ENCODE results near the gene ZBTB17.

The ZBTB17 gene

DNA sequence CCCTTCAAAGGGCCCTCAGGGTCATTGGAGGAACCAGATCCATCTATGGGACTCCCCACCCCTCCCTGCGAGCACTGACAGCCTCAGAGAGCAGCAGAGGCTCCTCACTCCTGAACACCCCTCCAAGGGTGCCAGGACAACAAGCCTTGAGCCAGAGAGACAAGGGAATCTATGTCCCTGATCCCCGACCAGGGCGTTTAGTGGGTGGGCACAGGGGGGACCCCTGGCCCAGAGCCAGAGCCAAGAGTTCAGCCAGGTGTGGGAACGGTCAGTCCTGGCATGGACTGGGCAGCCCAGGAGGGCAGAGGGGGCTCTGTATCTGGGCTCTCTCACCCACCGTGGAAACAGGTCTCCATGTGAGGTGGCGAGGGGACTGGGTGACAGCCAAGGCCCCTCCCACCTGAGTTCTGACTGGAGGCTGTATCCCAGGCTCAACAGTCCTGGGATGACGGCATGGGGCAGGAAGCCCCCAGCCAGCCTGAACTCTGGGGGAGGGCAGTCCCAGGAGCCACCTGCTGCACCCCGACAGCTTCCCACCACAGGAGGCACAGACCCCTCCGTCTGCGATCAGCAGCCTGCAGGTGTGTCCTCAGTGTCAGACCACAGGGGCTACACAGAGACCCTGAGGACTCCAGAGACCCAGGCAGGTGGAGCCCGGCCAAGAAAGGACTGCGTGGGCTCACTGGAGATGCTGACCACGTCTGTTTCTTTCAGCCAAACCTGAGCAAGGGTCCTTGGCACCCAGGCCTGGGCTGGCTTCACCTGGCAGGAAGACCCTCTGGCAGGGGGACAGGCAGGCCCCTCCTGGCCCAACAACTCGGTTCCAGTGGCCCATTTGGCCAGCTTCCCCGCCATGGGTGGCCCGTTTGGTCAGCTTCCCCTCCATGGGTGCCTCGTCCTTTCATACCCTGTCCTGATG lies 16.9 kb upstream of the ZBTB17 start:
- Mint-ChIP-seq H3K4me1 (no peaks in the 10 kb centered on the region), H3K27me3 (ENCODE audit: low read depth) (peaks cover 9% of the 10 kb centered on the region), H3K36me3 (ENCODE audit: low read depth) (no peaks in the 10 kb centered on the region), H3K9me3 (no peaks in the 10 kb centered on the region), H3K27ac (no peak overlapping the region), H3K4me3 (no peak overlapping the region)
- TF ChIP-seq, protein P1, sequence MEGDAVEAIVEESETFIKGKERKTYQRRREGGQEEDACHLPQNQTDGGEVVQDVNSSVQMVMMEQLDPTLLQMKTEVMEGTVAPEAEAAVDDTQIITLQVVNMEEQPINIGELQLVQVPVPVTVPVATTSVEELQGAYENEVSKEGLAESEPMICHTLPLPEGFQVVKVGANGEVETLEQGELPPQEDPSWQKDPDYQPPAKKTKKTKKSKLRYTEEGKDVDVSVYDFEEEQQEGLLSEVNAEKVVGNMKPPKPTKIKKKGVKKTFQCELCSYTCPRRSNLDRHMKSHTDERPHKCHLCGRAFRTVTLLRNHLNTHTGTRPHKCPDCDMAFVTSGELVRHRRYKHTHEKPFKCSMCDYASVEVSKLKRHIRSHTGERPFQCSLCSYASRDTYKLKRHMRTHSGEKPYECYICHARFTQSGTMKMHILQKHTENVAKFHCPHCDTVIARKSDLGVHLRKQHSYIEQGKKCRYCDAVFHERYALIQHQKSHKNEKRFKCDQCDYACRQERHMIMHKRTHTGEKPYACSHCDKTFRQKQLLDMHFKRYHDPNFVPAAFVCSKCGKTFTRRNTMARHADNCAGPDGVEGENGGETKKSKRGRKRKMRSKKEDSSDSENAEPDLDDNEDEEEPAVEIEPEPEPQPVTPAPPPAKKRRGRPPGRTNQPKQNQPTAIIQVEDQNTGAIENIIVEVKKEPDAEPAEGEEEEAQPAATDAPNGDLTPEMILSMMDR (IDR thresholded peaks at IDR 0.05; ENCODE audit: unreplicated experiment in 3 of 3) = no peak

DNA sequence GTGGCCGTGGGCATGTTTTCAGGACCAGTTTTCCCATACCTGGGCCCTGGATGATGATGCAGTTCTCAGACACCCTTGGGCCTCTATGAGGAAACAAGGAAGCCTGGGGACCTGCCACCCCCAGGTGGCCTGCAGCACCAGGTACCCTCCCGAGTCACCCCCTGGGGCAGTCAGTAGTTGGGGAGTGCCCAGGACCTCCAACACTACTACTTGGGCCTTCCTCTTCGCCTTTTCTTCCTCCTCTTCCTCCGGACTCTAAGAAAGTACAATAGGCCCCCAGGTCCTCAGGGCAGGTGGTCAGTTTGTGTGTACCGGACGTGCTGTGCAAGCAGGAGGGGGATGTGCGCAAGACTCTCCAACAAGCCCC lies 16.3 kb upstream of the ZBTB17 start:
- H3K9me3 Mint-ChIP-seq = no peaks in the 10 kb centered on the region
- no peaks in the 10 kb centered on the region for H3K36me3 Mint-ChIP-seq (ENCODE audit: low read depth)
- H3K27ac Mint-ChIP-seq = no peak overlapping the region
- TF ChIP-seq, protein P1 (IDR thresholded peaks at IDR 0.05; ENCODE audit: unreplicated experiment in 3 of 3) = no peak
- H3K4me1 Mint-ChIP-seq = no peaks in the 10 kb centered on the region
- no peak overlapping the region for H3K4me3 Mint-ChIP-seq
- H3K27me3 Mint-ChIP-seq (ENCODE audit: low read depth) = peaks cover 9% of the 10 kb centered on the region

DNA sequence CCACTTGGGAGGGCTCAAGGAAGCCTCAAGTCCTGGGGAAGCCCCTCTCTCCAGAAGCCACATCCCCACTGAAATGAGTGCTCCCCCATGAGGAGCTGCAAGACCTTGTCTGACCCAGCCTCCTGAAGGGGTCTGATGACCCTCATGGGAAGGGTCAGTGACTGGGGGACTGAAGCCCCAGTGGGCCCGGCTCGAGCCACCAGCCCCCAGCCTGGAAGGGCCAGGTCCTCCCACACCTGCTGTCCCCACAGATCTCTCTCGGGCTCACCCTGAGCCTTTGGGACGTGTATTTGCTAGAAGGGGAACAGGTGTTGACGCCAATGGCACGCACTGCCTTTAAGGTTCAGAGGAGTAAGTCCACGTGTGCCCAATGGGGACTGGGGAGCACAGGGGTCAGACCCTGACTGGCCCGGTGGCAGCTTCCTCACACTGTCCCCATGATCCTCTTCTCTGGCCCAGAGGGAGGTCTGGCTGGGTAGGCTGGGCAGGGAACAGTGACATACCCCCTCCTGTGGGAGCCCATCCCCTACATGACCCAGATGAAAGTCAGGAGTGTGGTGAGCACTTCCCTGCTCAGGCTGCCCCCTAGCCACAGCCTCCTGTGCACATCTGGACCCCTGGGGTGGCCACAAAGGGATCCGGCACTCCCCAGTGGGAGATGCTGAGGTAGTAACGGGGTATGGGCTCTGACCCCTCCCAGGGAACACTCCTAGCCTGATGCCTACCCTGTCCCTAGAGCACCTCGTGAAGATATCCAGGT lies 15.7 kb upstream of the ZBTB17 start:
- Mint-ChIP-seq H3K9me3 (no peaks in the 10 kb centered on the region), H3K4me1 (no peaks in the 10 kb centered on the region), H3K4me3 (no peak overlapping the region), H3K27ac (no peak overlapping the region), H3K36me3 (ENCODE audit: low read depth) (no peaks in the 10 kb centered on the region), H3K27me3 (ENCODE audit: low read depth) (peaks cover 9% of the 10 kb centered on the region)
- TF ChIP-seq, protein P1 (IDR thresholded peaks at IDR 0.05; ENCODE audit: unreplicated experiment in 3 of 3) = no peak

DNA sequence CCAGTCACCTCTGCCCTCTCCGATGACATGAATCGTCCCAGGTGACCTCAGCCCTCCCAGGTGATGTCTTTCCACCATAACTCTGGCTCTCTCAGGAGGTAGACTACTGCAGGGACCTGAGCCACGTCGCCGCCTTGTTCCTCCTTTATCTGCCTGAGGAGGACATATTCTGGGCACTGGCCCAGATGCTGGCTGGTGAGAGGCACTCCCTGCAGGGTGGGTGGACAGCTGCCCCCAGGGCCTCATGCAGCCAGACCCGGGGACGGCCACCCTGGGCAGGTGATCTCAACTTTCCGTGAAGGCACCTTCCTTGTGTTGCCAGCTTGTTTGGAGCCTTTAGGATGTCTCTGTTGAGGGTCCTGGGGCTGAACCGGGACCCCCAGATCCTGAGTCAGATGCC lies 13.9 kb upstream of the ZBTB17 start:
- TF ChIP-seq, protein P1 (IDR thresholded peaks at IDR 0.05; ENCODE audit: unreplicated experiment in 3 of 3) = no peak
- H3K9me3 Mint-ChIP-seq = no peaks in the 10 kb centered on the region
- H3K36me3 Mint-ChIP-seq (ENCODE audit: low read depth) = no peaks in the 10 kb centered on the region
- no peaks in the 10 kb centered on the region for H3K4me1 Mint-ChIP-seq
- H3K4me3 Mint-ChIP-seq = no peak overlapping the region
- H3K27me3 Mint-ChIP-seq (ENCODE audit: low read depth) = peaks cover 18% of the 10 kb centered on the region
- no peak overlapping the region for H3K27ac Mint-ChIP-seq

DNA sequence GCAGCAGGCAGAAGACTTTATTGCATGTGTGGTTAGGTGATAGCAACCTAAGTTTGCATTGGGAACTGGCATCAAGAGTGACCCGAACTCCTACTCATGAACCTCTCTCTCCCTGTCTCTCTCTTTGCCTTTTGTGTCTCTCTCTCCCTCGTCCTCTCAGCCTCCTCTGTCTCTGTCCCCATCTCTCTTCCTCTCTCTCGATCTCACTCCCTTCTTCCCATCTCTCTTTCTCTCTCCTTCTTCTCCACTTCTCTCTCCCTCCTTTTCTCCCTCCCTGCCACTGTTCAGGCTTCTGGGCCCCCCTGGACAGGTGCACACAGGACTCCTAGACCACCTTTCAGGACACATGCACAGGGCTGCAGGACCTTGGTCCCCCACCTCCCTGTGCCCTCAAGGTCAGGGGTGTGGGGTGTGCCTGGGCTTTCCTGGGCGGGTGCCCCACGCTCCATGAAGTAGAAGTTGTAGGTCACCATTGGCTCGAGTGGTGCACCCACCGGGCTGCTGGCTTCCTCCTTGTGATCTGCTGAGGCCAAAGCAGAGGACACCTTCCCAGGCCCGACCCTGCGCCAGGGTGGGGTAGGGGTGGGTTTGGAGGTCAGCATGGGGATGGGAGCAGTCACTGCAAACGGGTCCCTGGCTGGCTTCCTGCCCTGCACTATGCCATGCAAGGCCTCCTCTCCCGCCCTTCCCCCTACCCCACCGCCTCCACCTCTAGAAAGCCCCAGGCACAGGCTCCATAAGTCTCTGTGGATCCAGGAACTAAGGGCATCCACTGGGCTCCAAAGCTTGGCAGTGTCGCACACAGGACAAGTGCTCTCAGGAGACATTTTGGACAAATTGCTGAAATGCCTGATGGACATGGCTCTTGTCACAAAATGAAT lies 13.2 kb upstream of the ZBTB17 start:
- peaks cover 22% of the 10 kb centered on the region for H3K27me3 Mint-ChIP-seq (ENCODE audit: low read depth)
- H3K27ac Mint-ChIP-seq = no peak overlapping the region
- TF ChIP-seq, protein P1 (IDR thresholded peaks at IDR 0.05; ENCODE audit: unreplicated experiment in 3 of 3) = no peak
- no peaks in the 10 kb centered on the region for H3K4me1 Mint-ChIP-seq
- H3K4me3 Mint-ChIP-seq = no peak overlapping the region
- no peaks in the 10 kb centered on the region for H3K36me3 Mint-ChIP-seq (ENCODE audit: low read depth)
- H3K9me3 Mint-ChIP-seq = no peaks in the 10 kb centered on the region

Data from nephron (organoid).